Measurements from ENCODE around the gene PPFIA1.
"Not testable (repeated sequence)": the region's sequence is repeated elsewhere in the genome, so short reads cannot be mapped to it uniquely, and the experiment has no call there.

PPFIA1 gene

DNA sequence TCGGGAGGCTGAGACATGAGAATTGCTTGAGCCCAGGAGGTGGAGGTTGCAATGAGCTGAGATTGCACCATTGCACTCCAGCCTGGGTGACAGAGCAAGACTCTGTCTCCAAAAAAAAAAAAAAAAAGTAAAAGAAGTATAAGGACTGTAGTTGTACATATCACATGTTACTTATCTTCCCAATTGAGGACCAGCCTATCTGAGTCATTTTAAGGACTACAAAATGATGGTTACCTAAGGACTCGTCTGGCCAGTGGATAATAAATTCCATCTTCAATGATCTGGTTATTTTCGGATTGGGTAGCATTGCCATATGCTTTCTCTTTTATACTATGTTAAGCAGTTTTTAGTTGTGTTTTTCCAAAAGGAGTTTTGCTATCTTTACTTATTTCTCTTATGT, 55.3 kb downstream of the PPFIA1 start:
- no peak for TF ChIP-seq ZFX (IDR thresholded peaks at IDR 0.05)
- TF ChIP-seq, protein P1, sequence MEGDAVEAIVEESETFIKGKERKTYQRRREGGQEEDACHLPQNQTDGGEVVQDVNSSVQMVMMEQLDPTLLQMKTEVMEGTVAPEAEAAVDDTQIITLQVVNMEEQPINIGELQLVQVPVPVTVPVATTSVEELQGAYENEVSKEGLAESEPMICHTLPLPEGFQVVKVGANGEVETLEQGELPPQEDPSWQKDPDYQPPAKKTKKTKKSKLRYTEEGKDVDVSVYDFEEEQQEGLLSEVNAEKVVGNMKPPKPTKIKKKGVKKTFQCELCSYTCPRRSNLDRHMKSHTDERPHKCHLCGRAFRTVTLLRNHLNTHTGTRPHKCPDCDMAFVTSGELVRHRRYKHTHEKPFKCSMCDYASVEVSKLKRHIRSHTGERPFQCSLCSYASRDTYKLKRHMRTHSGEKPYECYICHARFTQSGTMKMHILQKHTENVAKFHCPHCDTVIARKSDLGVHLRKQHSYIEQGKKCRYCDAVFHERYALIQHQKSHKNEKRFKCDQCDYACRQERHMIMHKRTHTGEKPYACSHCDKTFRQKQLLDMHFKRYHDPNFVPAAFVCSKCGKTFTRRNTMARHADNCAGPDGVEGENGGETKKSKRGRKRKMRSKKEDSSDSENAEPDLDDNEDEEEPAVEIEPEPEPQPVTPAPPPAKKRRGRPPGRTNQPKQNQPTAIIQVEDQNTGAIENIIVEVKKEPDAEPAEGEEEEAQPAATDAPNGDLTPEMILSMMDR (conservative IDR thresholded peaks at IDR 0.05) = no peak
- no peak overlapping the region for H3K27ac ChIP-seq

DNA sequence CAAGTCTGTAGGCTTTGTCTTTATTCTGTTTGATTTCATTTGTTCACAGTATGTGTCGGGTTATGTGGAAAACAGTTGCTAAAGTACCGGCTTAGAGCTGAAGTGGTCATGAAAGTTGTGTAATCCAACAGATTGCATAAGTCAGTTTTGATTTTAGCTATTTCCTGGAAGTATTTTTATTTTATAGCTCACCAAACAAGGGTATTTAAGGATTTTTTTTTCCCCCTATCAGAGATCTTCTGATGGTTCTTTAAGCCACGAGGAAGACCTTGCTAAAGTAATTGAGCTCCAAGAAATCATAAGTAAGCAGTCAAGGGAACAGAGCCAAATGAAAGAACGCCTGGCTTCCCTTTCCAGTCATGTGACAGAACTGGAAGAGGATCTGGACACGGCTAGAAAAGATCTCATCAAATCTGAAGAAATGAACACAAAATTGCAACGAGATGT, 55.9 kb downstream of the PPFIA1 start:
- TF ChIP-seq, protein P1 (conservative IDR thresholded peaks at IDR 0.05) = no peak
- TF ChIP-seq ZFX (IDR thresholded peaks at IDR 0.05) = no peak
- no peak overlapping the region for H3K27ac ChIP-seq

DNA sequence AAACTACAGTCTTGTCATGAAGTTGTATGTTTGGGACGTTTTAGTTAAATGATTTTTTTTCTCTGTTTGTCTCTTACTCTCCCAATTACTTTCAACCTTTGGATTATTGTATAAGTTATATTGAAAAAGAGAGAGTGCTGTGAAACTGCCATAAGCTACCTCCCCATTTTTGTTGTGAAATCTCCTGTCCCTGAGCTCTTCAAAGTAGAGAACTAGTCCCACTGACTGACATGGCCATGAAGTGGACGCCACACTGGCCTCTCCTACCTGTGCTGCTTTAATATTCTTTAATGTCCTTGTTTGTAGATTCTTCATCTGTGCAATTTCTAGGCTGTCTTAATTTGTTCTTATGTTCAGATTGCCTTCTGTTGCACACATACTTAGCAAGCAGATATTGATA, 56.3 kb downstream of the PPFIA1 start:
- no peak overlapping the region for H3K27ac ChIP-seq
- TF ChIP-seq, protein P1 (conservative IDR thresholded peaks at IDR 0.05) = no peak
- TF ChIP-seq ZFX (IDR thresholded peaks at IDR 0.05) = no peak

DNA sequence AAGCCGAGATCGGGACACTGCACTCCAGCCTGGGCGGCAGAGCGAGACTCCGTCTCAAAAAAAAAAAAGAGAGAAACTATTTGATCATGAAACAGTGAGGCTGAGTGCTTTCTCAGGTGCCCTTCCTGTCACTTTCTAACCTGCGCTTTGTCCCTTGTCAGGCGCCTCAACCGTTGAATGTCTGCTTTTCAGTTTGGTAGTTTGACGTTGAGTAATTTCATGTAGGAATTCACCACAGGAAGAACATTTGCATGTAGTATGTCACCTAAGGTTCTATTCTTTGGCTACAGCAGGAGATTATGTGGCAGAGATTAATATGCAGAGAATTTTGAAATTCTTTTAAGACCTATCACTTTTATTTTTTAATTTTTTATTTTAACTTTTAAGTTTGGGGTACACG, 57.2 kb downstream of the PPFIA1 start:
- no peak for TF ChIP-seq ZFX (IDR thresholded peaks at IDR 0.05)
- TF ChIP-seq, protein P1 (conservative IDR thresholded peaks at IDR 0.05) = no peak
- H3K27ac ChIP-seq = no peak overlapping the region

DNA sequence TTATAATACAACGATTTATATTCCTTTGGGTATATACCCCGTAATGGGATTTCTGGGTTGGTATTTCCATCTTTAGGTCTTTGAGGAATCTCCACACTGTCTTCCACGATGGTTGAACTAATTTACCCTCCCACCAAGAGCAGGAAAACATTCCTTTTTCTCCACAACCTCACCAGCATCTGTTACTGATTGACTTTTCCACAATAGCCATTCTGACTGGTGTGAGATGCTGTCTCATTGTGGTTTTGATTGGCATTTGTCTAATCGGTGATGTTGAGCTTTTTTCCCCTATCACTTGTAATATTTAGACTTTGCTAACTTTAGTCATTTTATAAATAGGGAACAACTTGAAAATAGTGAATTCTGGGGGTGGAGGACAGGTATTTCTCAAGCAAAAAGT, 58.1 kb downstream of the PPFIA1 start:
- TF ChIP-seq, protein P1 (conservative IDR thresholded peaks at IDR 0.05) = no peak
- TF ChIP-seq ZFX (IDR thresholded peaks at IDR 0.05) = no peak
- no peak overlapping the region for H3K27ac ChIP-seq

DNA sequence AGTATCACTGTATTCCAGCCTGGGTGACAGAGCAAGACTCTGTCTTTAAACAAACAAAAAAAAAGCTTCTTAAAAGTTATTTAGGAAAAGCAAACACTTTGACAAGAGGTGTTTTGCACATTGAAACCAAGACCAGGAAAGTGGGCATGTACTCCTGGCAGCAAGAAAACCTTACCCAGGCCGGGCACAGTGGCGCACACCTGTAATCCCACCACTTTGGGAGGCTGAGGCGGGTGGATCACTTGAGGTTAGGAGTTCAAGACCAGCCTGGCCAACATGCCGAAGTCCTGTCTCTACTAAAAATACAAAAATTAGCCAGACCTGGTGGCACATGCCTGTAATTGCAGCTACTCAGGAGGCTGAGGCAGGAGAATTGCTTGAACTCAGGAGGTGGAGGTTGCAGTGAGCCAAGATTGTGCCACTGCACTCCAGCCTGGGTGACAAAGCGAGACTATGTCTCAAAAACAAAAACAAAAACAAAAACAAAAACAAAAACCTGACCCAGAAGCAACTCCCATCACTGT, 60.9 kb downstream of the PPFIA1 start:
- H3K27ac ChIP-seq = not testable (repeated sequence)

DNA sequence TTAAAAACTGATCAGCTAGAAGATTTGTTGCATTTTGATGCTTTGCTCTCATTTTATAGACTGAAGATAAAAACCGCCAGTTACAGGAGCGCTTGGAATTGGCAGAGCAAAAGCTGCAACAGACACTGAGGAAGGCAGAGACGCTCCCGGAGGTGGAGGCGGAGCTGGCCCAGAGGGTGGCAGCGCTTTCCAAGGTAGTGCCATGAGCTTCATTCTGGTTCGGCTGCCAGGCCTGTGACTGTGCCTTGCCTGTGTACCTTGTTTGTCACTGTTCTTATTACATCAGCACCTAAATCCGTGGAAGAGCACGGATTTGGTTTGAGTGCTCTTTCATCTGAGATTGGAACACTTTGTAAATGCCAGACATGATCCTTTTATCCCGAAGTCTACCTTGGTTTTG, 61.4 kb downstream of the PPFIA1 start:
- H3K27ac ChIP-seq = no peak overlapping the region
- TF ChIP-seq, protein P1 (conservative IDR thresholded peaks at IDR 0.05) = no peak

DNA sequence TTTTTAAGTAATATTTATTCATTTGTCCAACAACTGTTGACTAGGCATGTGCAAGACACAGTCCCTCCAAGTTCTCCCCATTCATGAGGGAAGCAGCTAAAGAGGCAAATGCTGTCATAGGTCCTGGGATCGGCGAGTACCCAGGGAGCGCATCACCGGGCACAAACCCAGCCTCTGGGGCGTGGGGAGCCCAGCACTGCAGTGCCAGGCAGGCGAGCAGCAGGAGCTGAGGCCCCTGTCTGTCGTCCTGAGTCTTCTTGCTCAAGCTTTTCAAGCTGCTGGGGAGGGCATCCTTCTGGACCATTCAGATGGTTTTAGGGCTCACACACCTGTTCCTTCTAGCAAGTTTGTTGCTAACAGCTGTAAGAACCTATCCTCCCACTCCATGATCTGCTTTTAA, 62.1 kb downstream of the PPFIA1 start:
- TF ChIP-seq ZFX (IDR thresholded peaks at IDR 0.05) = no peak
- TF ChIP-seq, protein P1 (conservative IDR thresholded peaks at IDR 0.05) = no peak
- no peak overlapping the region for H3K27ac ChIP-seq

Data from C4-2B (cell line).